Fibroblast of mammary gland (primary cell): ENCODE results near the gene THBD.

Experiments
- DNase-seq: peaks from one replicate; pipeline ENCODE4 v3.0.0-alpha.2; 2010; ENCODE audit warnings: low read depth
- H3K4me3 ChIP-seq: 2 replicates; pipeline ENCODE4 v1.5.1; 2011; ENCODE audit warnings: low read depth, mild to moderate bottlenecking, low read length, moderate library complexity; ENCODE audit not compliant: control insufficient read depth
- CTCF ChIP-seq: conservative IDR thresholded peaks from 2 replicates; pipeline ENCODE4 v1.5.1; 2011; ENCODE audit warnings: low read depth, low read length, inconsistent platforms; ENCODE audit not compliant: control insufficient read depth, insufficient read depth

THBD gene

GRCh38 chr20:23039136-23039875, 10.2 kb downstream of the THBD start:
- TF ChIP-seq CTCF: no peak
- no peak overlapping the region for H3K4me3 ChIP-seq
- no peak for DNase-seq

GRCh38 chr20:23037017-23037481, 12.4 kb downstream of the THBD start:
- TF ChIP-seq CTCF: no peak
- H3K4me3 ChIP-seq: no peak overlapping the region
- DNase-seq: no peak

- DNase-seq: no peak
- no peak for TF ChIP-seq CTCF
- H3K4me3 ChIP-seq: no peak overlapping the region
Observed at GRCh38 chr20:23036371-23036770, 13.1 kb downstream of the THBD start.

- no peak for TF ChIP-seq CTCF
- no peak overlapping the region for H3K4me3 ChIP-seq
Observed at GRCh38 chr20:23035731-23036130, 13.7 kb downstream of the THBD start.

GRCh38 chr20:23034721-23035671, 14.5 kb downstream of the THBD start, which contains the start of gene SSTR4:
Gene SSTR4 (plus strand): TSS chr20:23035312. CDS start chr20:23035484, 172 bp downstream.
- no peak for TF ChIP-seq CTCF
- H3K4me3 ChIP-seq: no peak within 1 kb of the TSS
- DNase-seq: no peak

More at GRCh38 chr20:23035731-23036130, 13.7 kb downstream of the THBD start:
- no peak for DNase-seq

- H3K4me3 ChIP-seq: no peak overlapping the region
- DNase-seq: no peak
- no peak for TF ChIP-seq CTCF
Observed at GRCh38 chr20:23033918-23034317, 15.6 kb downstream of the THBD start.
